Stimulated activated CD8-positive, alpha-beta memory T cell treated with anti-CD3 and anti-CD28 coated beads, Interleukin-15, amount 100 ng/mL, for 24 hours (primary cell): Measurements from ENCODE around the gene SREBF2.

Experiments used
- DNase-seq: peaks from one replicate; pipeline ENCODE4 v3.0.0-alpha.2; 2020; ENCODE audit warnings: low read depth

SREBF2 gene

GRCh38 chr22:41908411-41909309 lies 75.8 kb downstream of the SREBF2 start:
- no peak for DNase-seq

GRCh38 chr22:41909310-41910049 lies 76.6 kb downstream of the SREBF2 start:
- DNase-seq, result no peak

- DNase-seq, result no peak
These were observed 77.4 kb downstream of the SREBF2 start for GRCh38 chr22:41910050-41911000.

GRCh38 chr22:41911001-41911611 lies 78.2 kb downstream of the SREBF2 start:
- DNase-seq, result no peak

- no peak for DNase-seq
These were observed 79.6 kb downstream of the SREBF2 start for GRCh38 chr22:41912338-41913039.

GRCh38 chr22:41913040-41913719 lies 80.3 kb downstream of the SREBF2 start:
- no peak for DNase-seq

- no peak for DNase-seq
These were observed 81.1 kb downstream of the SREBF2 start for GRCh38 chr22:41913842-41914534.

GRCh38 chr22:41914611-41915034 lies 81.7 kb downstream of the SREBF2 start:
- no peak for DNase-seq

GRCh38 chr22:41915035-41915785 lies 82.3 kb downstream of the SREBF2 start, which contains the start of gene SHISA8:
SHISA8 (minus strand) TSS chr22:41915074; CDS start chr22:41914667, 407 bp downstream.
- DNase-seq, result no peak

- no peak for DNase-seq
These were observed 83.0 kb downstream of the SREBF2 start for GRCh38 chr22:41915786-41916493.

- DNase-seq, result no peak
These were observed 83.9 kb downstream of the SREBF2 start for GRCh38 chr22:41916745-41917358.

GRCh38 chr22:41917375-41917902 lies 84.5 kb downstream of the SREBF2 start:
- no peak for DNase-seq

GRCh38 chr22:41917903-41918791 lies 85.2 kb downstream of the SREBF2 start:
- DNase-seq, result no peak

- no peak for DNase-seq
These were observed 86.7 kb downstream of the SREBF2 start for GRCh38 chr22:41919357-41920224.

- DNase-seq, result no peak
These were observed 87.5 kb downstream of the SREBF2 start for GRCh38 chr22:41920271-41920976.
